ENCODE results near the gene HDAC4.

GRCh38 chr2:239397931-239398471 lies 2.8 kb downstream of the HDAC4 start:
- TF ChIP-seq POLR2A (IDR thresholded peaks at IDR 0.05; ENCODE audit: low read depth, low read length) (no peak), ASH2L (IDR thresholded peaks at IDR 0.05; ENCODE audit: borderline replicate concordance, low read depth) (no peak), SREBF1 (IDR thresholded peaks at IDR 0.05; ENCODE audit: low read length) (no peak), HDGF (IDR thresholded peaks at IDR 0.05) (no peak), MTA2 (IDR thresholded peaks at IDR 0.05; ENCODE audit: low read depth) (no peak), SMAD1 (IDR thresholded peaks at IDR 0.05; ENCODE audit: low read depth, partially characterized antibody) (no peak), ESRRA (IDR thresholded peaks at IDR 0.05; ENCODE audit: low read length) (no peak), LARP7 (IDR thresholded peaks at IDR 0.05) (no peak)
- TF ChIP-seq, protein P1, sequence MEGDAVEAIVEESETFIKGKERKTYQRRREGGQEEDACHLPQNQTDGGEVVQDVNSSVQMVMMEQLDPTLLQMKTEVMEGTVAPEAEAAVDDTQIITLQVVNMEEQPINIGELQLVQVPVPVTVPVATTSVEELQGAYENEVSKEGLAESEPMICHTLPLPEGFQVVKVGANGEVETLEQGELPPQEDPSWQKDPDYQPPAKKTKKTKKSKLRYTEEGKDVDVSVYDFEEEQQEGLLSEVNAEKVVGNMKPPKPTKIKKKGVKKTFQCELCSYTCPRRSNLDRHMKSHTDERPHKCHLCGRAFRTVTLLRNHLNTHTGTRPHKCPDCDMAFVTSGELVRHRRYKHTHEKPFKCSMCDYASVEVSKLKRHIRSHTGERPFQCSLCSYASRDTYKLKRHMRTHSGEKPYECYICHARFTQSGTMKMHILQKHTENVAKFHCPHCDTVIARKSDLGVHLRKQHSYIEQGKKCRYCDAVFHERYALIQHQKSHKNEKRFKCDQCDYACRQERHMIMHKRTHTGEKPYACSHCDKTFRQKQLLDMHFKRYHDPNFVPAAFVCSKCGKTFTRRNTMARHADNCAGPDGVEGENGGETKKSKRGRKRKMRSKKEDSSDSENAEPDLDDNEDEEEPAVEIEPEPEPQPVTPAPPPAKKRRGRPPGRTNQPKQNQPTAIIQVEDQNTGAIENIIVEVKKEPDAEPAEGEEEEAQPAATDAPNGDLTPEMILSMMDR (IDR thresholded peaks at IDR 0.05 in 2 of 3, conservative IDR thresholded peaks at IDR 0.05 in 1 of 3; ENCODE audit: control insufficient read depth in 2 of 3, extremely low read depth in 1 of 3, insufficient read depth in 1 of 3, low read depth in 3 of 3, low read length in 3 of 3), result no peak
- TF ChIP-seq, protein P2, sequence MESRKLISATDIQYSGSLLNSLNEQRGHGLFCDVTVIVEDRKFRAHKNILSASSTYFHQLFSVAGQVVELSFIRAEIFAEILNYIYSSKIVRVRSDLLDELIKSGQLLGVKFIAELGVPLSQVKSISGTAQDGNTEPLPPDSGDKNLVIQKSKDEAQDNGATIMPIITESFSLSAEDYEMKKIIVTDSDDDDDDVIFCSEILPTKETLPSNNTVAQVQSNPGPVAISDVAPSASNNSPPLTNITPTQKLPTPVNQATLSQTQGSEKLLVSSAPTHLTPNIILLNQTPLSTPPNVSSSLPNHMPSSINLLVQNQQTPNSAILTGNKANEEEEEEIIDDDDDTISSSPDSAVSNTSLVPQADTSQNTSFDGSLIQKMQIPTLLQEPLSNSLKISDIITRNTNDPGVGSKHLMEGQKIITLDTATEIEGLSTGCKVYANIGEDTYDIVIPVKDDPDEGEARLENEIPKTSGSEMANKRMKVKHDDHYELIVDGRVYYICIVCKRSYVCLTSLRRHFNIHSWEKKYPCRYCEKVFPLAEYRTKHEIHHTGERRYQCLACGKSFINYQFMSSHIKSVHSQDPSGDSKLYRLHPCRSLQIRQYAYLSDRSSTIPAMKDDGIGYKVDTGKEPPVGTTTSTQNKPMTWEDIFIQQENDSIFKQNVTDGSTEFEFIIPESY (IDR thresholded peaks at IDR 0.05), result no peak

Data from GM12878 (cell line).